GM18861 (cell line): ENCODE results near the gene CT83.

Experiments
- ATAC-seq: cut with Tn5 transposase; IDR thresholded peaks from one replicate; pipeline ENCODE4 v1.9.1; 2021; ENCODE audit not compliant: unreplicated experiment

The CT83 gene, protein sequence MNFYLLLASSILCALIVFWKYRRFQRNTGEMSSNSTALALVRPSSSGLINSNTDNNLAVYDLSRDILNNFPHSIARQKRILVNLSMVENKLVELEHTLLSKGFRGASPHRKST

DNA sequence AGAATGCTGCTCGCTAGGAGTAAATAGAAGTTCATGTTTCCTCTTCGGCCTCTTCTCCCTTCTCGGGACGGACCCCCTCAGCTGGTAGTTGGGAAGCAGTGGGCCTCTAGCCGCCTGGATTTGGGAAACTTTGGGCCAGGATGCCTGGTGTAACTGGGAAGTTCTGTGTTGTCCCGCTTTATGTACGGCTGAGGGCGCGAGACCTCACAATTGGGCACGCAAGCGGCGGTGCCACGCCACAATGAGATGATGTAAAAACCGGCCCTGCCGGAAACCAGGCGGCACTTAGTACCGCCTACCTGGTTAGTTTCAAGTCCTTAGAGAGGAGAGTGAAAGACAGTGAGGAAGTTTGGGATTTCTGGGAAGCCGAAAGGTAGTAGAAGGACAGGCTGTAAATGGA lies at the start of gene CT83:
Gene CT83, minus strand, starts transcription at position 155 of the 400 bp plus-strand sequence. Its CDS starts 120 bp downstream, at position 35.
- ATAC-seq: no peak

DNA sequence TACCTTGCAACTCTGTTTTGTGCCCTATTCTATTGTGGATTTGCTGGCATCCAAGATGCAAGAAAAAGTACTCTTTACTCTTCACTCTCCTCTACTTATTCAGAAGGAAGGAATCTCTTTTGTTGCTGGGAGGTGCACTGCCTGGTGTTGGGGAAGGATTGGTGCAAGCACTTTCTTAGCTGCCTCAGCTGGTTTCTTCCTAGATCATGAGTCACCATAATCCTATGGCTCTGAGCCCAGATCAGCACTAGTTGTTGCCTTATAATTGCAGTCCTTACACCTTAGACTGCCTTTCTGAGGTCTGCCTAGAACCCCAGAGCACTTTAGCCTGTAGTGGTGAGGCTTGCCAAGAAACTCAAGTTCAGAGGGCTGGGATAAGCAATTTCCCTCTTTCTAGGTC lies 37.0 kb upstream of the CT83 start:
- no peak for ATAC-seq

DNA sequence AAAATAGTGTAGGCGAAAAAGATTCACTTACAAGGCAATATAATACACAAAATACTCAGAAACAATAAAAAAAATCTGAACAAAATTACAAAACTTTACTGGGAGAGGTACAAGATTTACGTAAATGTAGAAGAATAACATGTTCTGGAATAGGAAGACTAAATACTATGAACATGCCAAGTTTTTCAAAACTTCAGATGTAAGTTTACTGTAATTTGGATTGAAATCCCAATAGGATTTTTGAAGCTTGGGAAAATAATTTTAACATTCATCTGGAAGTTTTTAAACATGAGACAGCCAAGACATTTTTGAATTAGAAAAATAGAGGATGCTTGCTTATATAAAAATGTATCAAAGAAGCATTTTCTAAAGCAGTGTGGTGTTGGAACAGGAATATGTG lies 30.5 kb upstream of the CT83 start:
- ATAC-seq: no peak

DNA sequence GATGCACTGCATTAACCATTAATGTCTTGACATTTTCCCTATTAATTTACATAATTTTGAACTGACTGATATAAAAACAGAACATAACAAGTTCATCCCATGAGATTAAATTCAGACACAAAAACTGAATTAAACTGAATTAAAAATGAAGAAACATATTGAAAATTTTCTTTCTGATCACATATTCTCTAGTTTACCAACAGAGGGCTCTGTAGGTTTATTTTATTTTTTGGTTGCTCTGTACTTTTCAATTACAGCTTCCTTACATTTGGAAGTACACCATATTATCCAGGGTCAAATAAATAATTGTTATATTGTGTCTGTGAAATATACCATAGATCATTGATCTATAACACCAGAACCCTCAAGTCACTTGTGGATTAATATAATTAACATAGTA lies 27.3 kb upstream of the CT83 start:
- ATAC-seq: no peak

DNA sequence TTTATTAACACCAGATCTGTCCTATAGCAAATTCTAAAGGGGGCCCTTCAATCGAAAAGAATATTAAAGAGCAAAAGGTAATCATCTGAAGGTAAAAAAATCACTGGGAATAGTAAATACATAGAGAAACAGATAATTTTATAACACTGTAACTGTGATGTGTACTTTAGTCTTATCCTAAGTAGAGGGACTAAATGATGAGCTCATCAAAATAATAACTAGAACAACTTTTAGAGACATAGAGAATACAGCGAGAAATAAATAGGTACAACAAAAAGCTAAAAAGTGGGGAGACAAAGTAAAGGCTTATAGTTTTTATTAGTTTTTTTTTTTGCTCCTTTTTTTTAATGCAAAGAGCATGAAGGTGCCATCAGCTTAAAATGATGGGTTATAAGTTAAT lies 17.3 kb upstream of the CT83 start:
- ATAC-seq: no peak

DNA sequence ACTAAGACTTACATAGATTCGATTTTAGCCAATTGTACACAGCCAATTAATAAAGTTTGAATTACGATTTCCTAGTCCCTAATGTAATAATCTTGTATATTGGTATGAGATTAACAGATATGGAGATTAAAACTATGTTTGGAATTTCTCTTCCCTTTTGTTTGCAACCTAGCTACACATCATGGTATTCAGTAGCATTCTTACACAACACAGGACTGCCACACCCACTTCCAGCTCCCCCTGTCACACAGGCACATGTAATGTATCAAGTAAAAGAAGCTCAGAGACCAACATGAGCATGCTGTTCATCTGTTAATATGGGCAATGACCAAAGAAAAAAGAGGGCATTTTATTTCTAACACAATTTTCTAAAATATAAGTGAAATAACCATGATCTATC lies 13.6 kb downstream of the CT83 start:
- ATAC-seq: no peak

DNA sequence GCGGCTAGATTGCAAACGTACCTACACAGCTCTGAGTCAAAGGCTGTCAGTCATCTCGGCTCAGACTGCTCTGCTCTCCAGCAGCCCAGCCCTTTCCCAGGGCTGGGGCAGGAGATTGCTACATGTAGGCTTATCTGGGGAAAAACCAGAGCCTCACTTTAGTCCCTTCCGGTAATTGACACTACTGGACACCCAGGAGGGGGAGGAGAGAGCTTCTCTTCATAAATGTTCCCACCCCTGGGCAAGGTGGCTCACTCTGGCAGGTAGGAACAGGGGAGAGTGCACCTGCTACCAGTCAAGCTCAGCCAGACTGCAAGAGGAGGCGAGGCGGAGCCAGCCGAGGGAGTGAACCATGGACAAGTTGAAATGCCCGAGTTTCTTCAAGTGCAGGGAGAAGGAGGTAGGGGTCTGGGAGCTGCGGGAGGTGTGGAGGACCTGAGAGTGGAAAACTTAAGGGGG lies 26.4 kb downstream of the CT83 start, which contains the start of gene SLC6A14:
Gene SLC6A14, plus strand, starts transcription at position 249 of the 459 bp plus-strand sequence. Its CDS starts 104 bp downstream, at position 353.
- no peak for ATAC-seq

DNA sequence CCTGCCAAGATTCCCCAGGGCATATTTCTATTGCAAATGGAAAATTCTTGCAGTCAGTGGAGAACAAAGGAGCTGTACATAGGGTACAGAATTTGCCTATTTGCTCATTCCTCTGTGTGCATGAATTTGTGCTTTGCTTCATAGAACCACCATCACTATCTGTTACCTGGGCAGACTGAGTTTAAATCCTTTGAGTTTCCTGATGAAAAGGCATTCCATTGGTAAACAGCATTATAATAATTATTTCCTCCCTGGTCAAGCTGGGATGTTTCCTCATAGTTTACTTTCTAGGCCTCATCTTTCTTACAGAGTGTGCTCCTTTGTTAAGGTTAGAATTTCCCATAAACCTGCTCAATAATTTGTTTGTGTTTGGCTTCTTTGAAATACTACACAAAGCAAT lies 27.2 kb downstream of the CT83 start:
- ATAC-seq: no peak

DNA sequence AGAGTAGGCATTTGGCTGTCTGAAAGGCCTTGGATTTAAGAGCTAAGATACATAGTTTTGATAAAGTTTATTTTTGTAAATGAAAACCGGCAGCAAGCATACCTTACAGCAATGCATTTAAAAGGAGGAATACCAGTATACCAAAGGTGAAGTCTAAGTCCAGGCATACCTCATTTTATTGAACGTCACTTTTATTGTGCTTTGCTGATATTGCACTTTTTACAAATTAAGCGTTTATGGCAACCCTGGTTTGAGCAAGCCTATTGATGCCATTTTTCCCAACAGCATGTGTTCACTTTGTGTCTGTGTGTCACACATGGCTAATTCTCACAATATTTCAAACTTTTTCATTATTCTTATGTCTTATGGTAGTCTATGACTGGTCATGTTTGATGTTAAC lies 34.8 kb downstream of the CT83 start:
- ATAC-seq: no peak

DNA sequence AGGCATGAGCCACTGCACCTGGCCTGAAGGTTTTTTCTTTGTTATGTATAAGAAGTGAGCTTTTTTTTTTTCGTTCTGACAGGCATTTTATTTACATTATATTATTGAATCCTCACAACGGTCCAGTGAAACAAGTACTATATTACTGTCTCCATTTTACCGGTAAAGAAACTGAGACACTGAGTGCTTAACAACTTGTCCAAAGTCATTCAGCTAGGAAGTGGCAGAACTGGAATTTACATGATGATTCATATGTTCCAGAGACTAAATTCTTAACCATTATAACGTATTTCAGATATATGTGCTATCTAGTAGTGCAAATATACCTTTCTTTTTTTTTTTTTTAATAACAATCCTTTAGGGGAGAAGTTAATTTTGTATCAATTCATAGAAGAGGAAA lies 44.8 kb downstream of the CT83 start:
- ATAC-seq: no peak

DNA sequence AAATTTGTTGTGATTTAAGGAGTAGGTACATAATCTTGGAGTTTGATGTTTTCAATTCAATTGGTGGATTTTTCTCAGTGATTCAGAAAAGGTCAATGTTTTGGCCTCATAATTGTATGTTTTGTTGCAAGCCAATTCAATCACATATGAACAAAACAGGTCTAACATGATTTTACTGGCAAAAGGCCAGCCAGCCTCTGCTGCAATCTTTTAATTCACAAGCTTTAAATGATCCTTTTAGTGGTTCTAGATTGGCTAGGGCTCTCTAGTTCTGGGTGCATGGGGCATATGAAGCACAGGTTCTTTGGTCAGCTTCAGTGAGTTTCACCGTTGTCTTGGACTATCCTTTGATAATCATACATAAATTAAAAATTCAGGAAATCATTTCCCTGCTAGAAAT lies 45.6 kb downstream of the CT83 start:
- no peak for ATAC-seq

DNA sequence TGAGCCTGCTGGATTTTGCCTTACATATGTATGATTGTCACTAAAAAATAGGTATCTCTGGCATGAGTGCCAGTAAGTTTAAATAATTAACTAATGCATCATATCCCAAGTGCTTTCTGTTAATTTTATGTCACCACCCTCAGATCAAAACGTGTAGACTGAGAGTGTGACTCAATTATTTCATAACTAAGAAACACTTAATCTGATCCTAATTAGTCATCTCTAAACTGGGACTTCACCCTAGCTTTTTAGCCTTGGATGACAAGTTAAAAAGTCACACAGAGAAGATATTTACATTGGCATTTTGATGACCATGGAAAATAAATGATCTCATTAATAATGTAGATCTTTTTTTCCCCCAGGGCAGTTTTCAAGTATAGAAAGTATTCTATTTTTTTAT lies 49.5 kb downstream of the CT83 start:
- no peak for ATAC-seq
